Activated T-cell treated with anti-CD3 and anti-CD28 coated beads for 4 hours (primary cell): ENCODE measurements around the gene MTHFR.

ENCODE experiments used
- DNase-seq: peaks from one replicate; pipeline ENCODE4 v3.0.0-alpha.2; 2020

MTHFR gene

GRCh38 chr1:11780380-11781147 is 25.2 kb downstream of the MTHFR start:
- no peak for DNase-seq

- DNase-seq = no peak
These were observed 25.9 kb downstream of the MTHFR start for GRCh38 chr1:11779715-11780379.

- no peak for DNase-seq
These were observed 26.7 kb downstream of the MTHFR start for GRCh38 chr1:11778844-11779623.

- DNase-seq = no peak
These were observed 27.4 kb downstream of the MTHFR start for GRCh38 chr1:11778336-11778735.

GRCh38 chr1:11777658-11778322 is 28.0 kb downstream of the MTHFR start:
- DNase-seq = no peak

- DNase-seq = no peak
These were observed 31.0 kb downstream of the MTHFR start for GRCh38 chr1:11774753-11775152.

GRCh38 chr1:11772458-11772857 is 33.3 kb downstream of the MTHFR start:
- no peak for DNase-seq

- no peak for DNase-seq
These were observed 34.2 kb downstream of the MTHFR start for GRCh38 chr1:11771481-11772043.

- DNase-seq = no peak
These were observed 35.8 kb downstream of the MTHFR start for GRCh38 chr1:11770011-11770410.

- no peak for DNase-seq
These were observed 36.5 kb downstream of the MTHFR start for GRCh38 chr1:11769274-11769673.

GRCh38 chr1:11768821-11769220 is 36.9 kb downstream of the MTHFR start:
- no peak for DNase-seq

- no peak for DNase-seq
These were observed 37.7 kb downstream of the MTHFR start for GRCh38 chr1:11767922-11768704.

- no peak for DNase-seq
These were observed 39.4 kb downstream of the MTHFR start for GRCh38 chr1:11766429-11766776.

- no peak for DNase-seq
These were observed 39.9 kb downstream of the MTHFR start for GRCh38 chr1:11765661-11766428.

GRCh38 chr1:11764519-11764918 is 41.2 kb downstream of the MTHFR start:
- DNase-seq = no peak

GRCh38 chr1:11764115-11764514 is 41.6 kb downstream of the MTHFR start:
- DNase-seq = no peak

GRCh38 chr1:11761988-11762406 is 43.8 kb downstream of the MTHFR start, which contains the start of gene C1orf167:
TSS of gene C1orf167 (plus strand) at chr1:11762193. CDS start at chr1:11764401, 2,208 bp downstream.
- DNase-seq = no peak

GRCh38 chr1:11761285-11761684 is 44.5 kb downstream of the MTHFR start:
- DNase-seq = no peak

GRCh38 chr1:11759791-11760190 is 46.0 kb downstream of the MTHFR start:
- no peak for DNase-seq

- no peak for DNase-seq
These were observed 48.7 kb downstream of the MTHFR start for GRCh38 chr1:11757047-11757446.

GRCh38 chr1:11753555-11754208 is 52.1 kb downstream of the MTHFR start:
- DNase-seq = no peak
